Mucosa of descending colon (tissue), 3 donors: ENCODE results near the gene TOP2A. TPM values are rescaled to one million over a fixed set of nuclear protein-coding genes. Genes with fewer than 3 reads are reported as not detected.
"Not testable (repeated sequence)": the region's sequence is repeated elsewhere in the genome, so short reads cannot be mapped to it uniquely, and the experiment has no call there.

ENCODE experiments used
- ATAC-seq: fragments of 200-7000 bp; cut with Tn5 transposase; one replicate; pipeline ENCODE4 v1.9.1; 2020; ENCODE audit warnings: mild to moderate bottlenecking, moderate library complexity
- DNase-seq, 3 donors: peaks; one replicate each; pipeline ENCODE4 v3.0.0-alpha.2; 2020
- H3K36me3 ChIP-seq: fragments of 200-600 bp; one replicate; pipeline ENCODE4 v1.8.0; 2021; ENCODE audit warnings: low read depth, mild to moderate bottlenecking
- H3K4me1 ChIP-seq: fragments of 200-600 bp; one replicate; pipeline ENCODE4 v1.8.0; 2021; ENCODE audit warnings: low read depth, mild to moderate bottlenecking
- H3K4me3 ChIP-seq: fragments of 200-600 bp; one replicate; pipeline ENCODE4 v1.8.0; 2021; ENCODE audit warnings: mild to moderate bottlenecking
- H3K9me3 ChIP-seq: fragments of 200-600 bp; one replicate; pipeline ENCODE4 v1.8.0; 2021; ENCODE audit warnings: mild to moderate bottlenecking
- CTCF ChIP-seq: fragments of 200-600 bp; IDR thresholded peaks from one replicate; pipeline ENCODE4 v1.8.0; 2022; ENCODE audit warnings: antibody characterized with exemption, mild to moderate bottlenecking
- intact Hi-C, 2 donors: fragments of 100-400 bp; cut with DNase I in 1 of 2; cut with micrococcal nuclease in 1 of 2; formaldehyde crosslinking; loops; one replicate each; pipeline versions ENCODE4 v1.11.0 to v1.11.1; 2022; cut with DNase I, micrococcal nuclease
- total RNA-seq, 3 donors: library from RNA; stranded (reverse); fragmentation: NEBNext Ultra II Directional in 2 of 3; extraction: Animal tissue kit (Norgen Biotek cat#: 25700) in 2 of 3; gene quantifications; one replicate each; pipeline versions ENCODE4 v1.2.1 to v1.2.4, GENCODE V29; 2021 to 2023
- donor health status: DM: no; HTN: no; CAD: no; lungs with moderate emphysema.
- donor health status: DM: no; HTN: no; CAD: no.
- donor health status: DM: no; HTN: yes; CAD: no.

The TOP2A gene
- total RNA-seq, 3 donors from 2014 or later: 6.9 to 50.1 (median 11.4) TPM

GRCh38 chr17:40419559-40420331 is 2.0 kb upstream of the TOP2A start:
- TF ChIP-seq CTCF: no peak
- intact Hi-C loops: loop anchor here (10.0 kb wide), 2 partner anchors 65 to 115 kb away; partner anchors contain the start of gene RARA (in 1 of the 2)
- ATAC-seq (no peak), DNase-seq (no peak)
- Histone ChIP-seq H3K36me3 (no peaks in the 10 kb centered on the region), H3K4me3 (no peak overlapping the region), H3K9me3 (no peaks in the 10 kb centered on the region), H3K4me1 (peaks cover 4% of the 10 kb centered on the region)

GRCh38 chr17:40418428-40418706 is 671 bp upstream of the TOP2A start:
- Histone ChIP-seq H3K4me3 (peak overlapping the region; percentile 25), H3K36me3 (no peaks in the 10 kb centered on the region), H3K9me3 (no peaks in the 10 kb centered on the region), H3K4me1 (peaks cover 4% of the 10 kb centered on the region)
- DNase-seq (peak in 1 of 3 donors; percentile 49), ATAC-seq (no peak)
- no peak for TF ChIP-seq CTCF
- intact Hi-C loops: loop anchor here (10.0 kb wide), 2 partner anchors 64 to 114 kb away; partner anchors contain the start of gene RARA (in 1 of the 2)

- no peaks in the 10 kb centered on the region for H3K36me3 ChIP-seq
- TF ChIP-seq CTCF: no peak
- no peaks in the 10 kb centered on the region for H3K9me3 ChIP-seq
- ATAC-seq: peak; percentile 32
- H3K4me3 ChIP-seq: peak overlapping the region; percentile 25
- intact Hi-C loops: loop anchor here (10.0 kb wide), 2 partner anchors 62 to 112 kb away; partner anchors contain the start of gene RARA (in 1 of the 2)
- H3K4me1 ChIP-seq: peaks cover 4% of the 10 kb centered on the region
- peak in 1 of 3 donors; percentile 31 for DNase-seq
Measured at GRCh38 chr17:40417258-40417608, 463 bp downstream of the TOP2A start.

- Histone ChIP-seq H3K36me3 (no peaks in the 10 kb centered on the region), H3K4me3 (no peak overlapping the region), H3K9me3 (no peaks in the 10 kb centered on the region), H3K4me1 (peaks cover 4% of the 10 kb centered on the region)
- intact Hi-C loops: loop anchor here (10.0 kb wide), 2 partner anchors 62 to 112 kb away; partner anchors contain the start of gene RARA (in 1 of the 2)
- TF ChIP-seq CTCF: no peak
- DNase-seq (no peak), ATAC-seq (no peak)
Measured at GRCh38 chr17:40416671-40417070, 1.0 kb downstream of the TOP2A start.

- no peak for DNase-seq
- ATAC-seq: no peak
Measured at GRCh38 chr17:40415390-40415789, 2.3 kb downstream of the TOP2A start.

GRCh38 chr17:40414312-40414711 is 3.4 kb downstream of the TOP2A start:
- not testable (repeated sequence) for ATAC-seq, H3K4me3 ChIP-seq, H3K9me3 ChIP-seq, DNase-seq, H3K4me1 ChIP-seq, H3K36me3 ChIP-seq
- intact Hi-C loops: loop anchor here (10.0 kb wide), 2 partner anchors 60 to 110 kb away; partner anchors contain the start of gene RARA (in 1 of the 2)

More at GRCh38 chr17:40415390-40415789, 2.3 kb downstream of the TOP2A start:
- Histone ChIP-seq H3K4me1 (peaks cover 4% of the 10 kb centered on the region), H3K36me3 (no peaks in the 10 kb centered on the region), H3K9me3 (no peaks in the 10 kb centered on the region), H3K4me3 (no peak overlapping the region)
- TF ChIP-seq CTCF: peak; percentile 26
- intact Hi-C loops: loop anchor here (10.0 kb wide), 2 partner anchors 61 to 111 kb away; partner anchors contain the start of gene RARA (in 1 of the 2)
